GM19328 (cell line): ENCODE data around the gene C20orf144.
"Not testable (repeated sequence)": the region's sequence is repeated elsewhere in the genome, so short reads cannot be mapped to it uniquely, and the experiment has no call there.

ENCODE experiments used
- ATAC-seq: cut with Tn5 transposase; IDR thresholded peaks from one replicate; pipeline ENCODE4 v1.9.1; 2021; ENCODE audit warnings: mild to moderate bottlenecking, moderate library complexity; ENCODE audit not compliant: unreplicated experiment

Gene C20orf144

DNA sequence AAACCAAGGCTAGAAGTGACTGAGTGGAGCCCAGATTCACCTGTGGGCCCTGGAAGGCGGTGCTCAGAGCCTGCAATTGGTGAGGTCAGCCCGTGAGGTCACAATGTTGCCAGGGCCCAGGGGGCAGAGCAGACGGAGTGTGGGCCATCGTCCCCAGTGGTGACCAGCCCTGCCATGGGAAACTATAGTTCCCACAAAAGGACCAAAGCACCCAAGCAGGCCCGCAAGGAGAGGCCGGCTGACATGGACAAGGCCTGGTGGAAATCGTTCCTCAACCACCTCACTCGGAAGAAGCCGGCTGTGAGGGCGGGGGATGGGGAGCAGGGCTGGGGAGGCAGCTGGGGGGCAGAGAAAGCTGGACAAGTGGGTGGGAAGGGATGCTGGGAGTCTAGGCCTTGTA lies at the start of gene C20orf144:
Gene C20orf144, plus strand, starts transcription at position 156 of the 400 bp plus-strand sequence. Its CDS starts 19 bp downstream, at position 175.
- no peak for ATAC-seq

GRCh38 chr20:33621717-33622400 lies 40.3 kb upstream of the C20orf144 start:
- no peak for ATAC-seq

- ATAC-seq: no peak
Measured at GRCh38 chr20:33622705-33623365, 39.3 kb upstream of the C20orf144 start.

DNA sequence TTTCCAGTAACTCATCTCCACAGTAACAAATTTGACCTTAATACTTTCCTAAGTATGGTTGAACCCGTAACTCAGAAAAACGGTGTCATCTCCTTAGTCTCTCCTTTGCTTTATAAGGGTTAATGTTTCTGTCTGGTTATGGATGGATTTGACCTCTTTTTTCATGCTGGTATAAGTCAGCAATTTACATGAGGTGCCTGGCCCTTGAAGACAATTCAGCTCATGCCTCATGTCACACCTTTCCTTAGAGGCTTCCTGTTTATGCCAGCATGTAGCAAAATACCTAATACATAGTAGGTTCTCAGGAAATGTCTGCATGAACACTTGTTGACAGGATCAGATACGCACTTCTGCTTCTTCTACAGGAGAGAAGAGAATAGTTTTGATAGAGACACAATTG lies 37.7 kb upstream of the C20orf144 start:
- no peak for ATAC-seq

GRCh38 chr20:33626190-33626589 lies 35.9 kb upstream of the C20orf144 start:
- ATAC-seq: no peak

GRCh38 chr20:33627577-33628216 lies 34.4 kb upstream of the C20orf144 start:
- ATAC-seq: no peak

DNA sequence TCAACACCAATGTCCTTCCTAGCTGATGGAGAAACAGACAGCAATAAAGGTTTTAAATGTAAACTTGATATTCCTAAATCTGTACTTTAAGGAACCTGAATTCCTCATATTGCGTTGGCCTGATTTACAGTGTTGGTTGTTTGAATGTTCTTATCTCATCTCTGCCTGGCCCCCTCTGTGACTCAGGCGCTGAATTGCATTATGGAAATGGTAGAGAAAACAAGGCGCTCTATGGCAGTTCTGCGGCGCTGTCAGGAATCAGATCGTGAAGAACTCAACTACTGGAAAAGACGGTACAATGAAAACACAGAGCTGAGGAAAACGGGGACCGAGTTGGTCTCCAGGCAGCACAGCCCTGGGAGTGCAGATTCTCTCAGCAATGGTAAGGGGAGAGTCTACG lies 32.6 kb upstream of the C20orf144 start:
- no peak for ATAC-seq

- ATAC-seq: no peak
Measured at GRCh38 chr20:33629979-33630378, 32.1 kb upstream of the C20orf144 start.

- ATAC-seq: no peak
Measured at GRCh38 chr20:33630507-33630906, 31.6 kb upstream of the C20orf144 start.

- not testable (repeated sequence) for ATAC-seq
Measured at GRCh38 chr20:33631910-33632309, 30.2 kb upstream of the C20orf144 start.

DNA sequence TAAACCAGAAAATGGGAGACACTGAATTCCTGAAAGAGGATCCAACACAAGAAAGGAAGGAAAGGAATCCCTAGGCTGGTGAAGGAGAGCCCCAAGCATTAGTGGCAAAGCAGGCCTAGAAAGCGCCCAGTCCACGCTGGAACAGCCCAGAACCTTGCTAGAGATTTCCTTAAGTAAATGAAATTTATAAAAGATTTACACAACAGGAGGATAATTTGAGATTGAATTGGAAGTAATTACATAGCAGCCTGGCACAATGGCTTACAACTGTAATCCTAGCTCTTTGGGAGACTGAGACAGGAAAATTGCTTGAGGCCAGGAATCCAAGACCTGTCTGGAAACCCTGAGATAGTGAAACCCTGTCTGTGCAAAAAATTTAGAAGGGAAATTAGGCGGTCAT lies 26.8 kb upstream of the C20orf144 start:
- ATAC-seq: no peak

DNA sequence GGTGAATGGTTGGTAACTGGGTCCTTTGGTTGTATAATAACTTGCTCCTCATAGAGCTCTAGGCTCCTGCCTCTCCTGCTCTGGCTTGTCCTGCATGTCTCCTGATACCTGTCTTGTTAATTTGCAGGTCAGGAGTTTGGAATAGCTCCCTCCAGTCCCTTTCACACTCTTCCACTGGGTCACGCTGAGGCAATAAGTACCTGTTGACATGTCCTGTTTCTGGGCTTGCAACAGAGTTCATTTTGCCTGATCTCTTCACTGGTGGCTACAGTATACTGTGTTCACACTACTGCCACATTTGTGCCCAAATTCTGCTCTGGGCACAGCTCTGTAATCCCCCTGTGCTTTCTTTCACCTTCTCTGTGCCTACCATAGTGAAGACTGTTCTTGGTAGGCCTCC lies 25.4 kb upstream of the C20orf144 start:
- no peak for ATAC-seq

GRCh38 chr20:33640287-33640686 lies 21.8 kb upstream of the C20orf144 start:
- ATAC-seq: no peak

GRCh38 chr20:33644313-33645071 lies 17.6 kb upstream of the C20orf144 start:
- no peak for ATAC-seq

GRCh38 chr20:33645072-33645358 lies 17.1 kb upstream of the C20orf144 start:
- ATAC-seq: no peak

- ATAC-seq: no peak
Measured at GRCh38 chr20:33645396-33645795, 16.7 kb upstream of the C20orf144 start.

DNA sequence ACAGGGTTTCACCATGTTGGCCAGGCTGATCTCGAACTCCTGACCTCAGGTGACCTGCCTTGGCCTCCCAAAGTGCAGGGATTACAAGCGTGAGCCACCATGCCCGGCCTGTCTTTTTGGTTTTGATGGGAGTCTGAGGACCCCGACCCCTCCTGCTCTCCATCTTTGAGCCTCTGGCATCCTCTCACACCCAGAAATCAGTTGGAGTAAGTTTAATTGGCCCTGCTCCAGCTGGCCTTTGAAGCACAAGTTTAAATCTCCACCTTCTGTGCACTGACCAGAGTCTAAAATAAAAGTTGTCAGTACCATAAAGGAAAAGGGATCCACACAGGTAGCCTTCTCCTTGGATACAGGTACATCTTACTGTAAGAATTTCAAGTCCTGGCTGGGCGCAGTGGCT lies 15.9 kb upstream of the C20orf144 start:
- no peak for ATAC-seq

DNA sequence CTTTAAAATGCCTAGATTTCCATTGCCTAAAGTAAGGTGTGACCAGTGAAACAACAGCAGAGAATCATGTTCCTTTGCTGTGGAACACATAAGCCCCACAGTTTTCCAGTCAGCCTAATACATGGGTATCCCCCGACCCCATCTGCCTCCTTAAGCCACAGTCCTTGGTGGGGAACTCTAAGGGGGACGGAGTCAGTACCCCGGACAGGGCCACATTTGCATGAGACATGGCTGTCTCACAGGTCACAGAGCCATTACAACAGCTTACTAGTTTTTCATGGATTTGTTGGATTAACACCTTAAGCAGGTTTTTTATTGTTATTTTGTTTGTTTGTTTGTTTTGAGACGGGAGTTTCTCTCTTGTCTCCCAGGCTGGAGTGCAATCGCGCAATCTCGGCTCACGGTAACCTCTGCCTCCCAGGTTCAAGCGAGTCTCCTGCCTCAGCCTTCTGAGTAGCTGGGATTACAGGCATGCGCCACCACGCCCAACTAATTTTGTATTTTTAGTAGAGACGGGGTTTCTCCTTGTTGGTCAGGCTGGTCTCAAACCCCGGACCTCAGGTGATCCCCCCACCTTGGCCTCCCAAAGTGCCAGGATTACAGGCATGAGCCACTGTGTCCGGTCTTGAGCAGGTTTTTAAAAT lies 15.0 kb upstream of the C20orf144 start:
- not testable (repeated sequence) for ATAC-seq

DNA sequence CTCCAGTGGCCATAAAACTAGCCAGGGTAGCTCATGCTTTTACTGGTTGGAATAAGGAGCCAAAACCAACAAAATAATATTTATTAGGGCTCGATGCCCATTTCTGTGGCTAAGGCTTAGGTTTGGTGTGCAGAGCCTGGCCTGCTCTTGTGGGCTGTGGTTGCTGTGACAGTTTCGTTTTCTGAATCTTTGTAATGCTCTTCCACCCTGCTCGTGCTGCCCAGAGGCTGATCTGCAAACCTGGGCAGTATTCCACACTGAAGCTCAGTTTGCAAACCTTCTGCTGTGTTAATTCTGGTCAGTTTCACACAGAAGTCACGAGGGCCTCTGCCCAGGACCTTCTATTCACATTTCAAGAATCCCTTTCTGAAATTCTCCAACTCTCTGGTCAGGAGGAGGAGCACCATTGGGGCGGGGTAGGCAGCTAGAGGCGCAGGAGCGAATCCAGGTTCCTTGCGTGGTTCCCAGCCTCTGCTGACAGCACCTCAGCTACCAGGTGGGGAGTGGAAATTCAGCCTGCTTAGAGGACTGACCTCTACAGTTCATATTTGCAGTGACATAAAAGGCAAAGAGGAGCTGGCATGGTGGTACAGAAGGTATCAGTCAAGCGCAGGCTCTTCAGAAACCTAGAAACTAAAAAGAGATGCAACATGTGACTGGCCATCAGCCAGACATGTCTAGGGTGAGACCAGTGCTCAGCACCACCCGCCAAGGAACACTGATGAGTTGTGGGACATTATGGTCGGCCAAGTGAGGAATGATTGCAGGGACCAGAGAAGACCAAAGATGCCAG lies 14.3 kb upstream of the C20orf144 start:
- ATAC-seq: no peak

GRCh38 chr20:33648396-33649004 lies 13.6 kb upstream of the C20orf144 start:
- no peak for ATAC-seq
